SK-N-SH treated with all-trans-retinoic acid at 6 μM for 48 hours (cell line): ENCODE measurements around the gene APOL4.

Experiments
- ATAC-seq: fragments of 200-7000 bp; cut with Tn5 transposase; 3 replicates; pipeline ENCODE4 v1.9.1; 2020; ENCODE audit warnings: mild to moderate bottlenecking, moderate library complexity
- BACH2 ChIP-seq: fragments of 250-450 bp; sonication (Bioruptor Pico); IDR thresholded peaks from 2 replicates; pipeline ENCODE4 v1.9.0; 2021; ENCODE audit warnings: mild to moderate bottlenecking, borderline replicate concordance
- CSDC2 ChIP-seq: fragments of 250-450 bp; sonication (Bioruptor Pico); IDR thresholded peaks from 2 replicates; pipeline ENCODE4 v1.5.0; 2020; ENCODE audit warnings: mild to moderate bottlenecking, moderate library complexity
- ESRRG ChIP-seq: fragments of 250-450 bp; sonication (Bioruptor Pico); IDR thresholded peaks from 2 replicates; pipeline ENCODE4 v1.6.1; 2021; ENCODE audit warnings: mild to moderate bottlenecking
- GLIS3 ChIP-seq: fragments of 250-450 bp; sonication (Bioruptor Pico); IDR thresholded peaks from 2 replicates; pipeline ENCODE4 v1.5.0; 2020; ENCODE audit warnings: mild to moderate bottlenecking, moderate library complexity
- ISL1 ChIP-seq: fragments of 250-450 bp; sonication (Bioruptor Pico); IDR thresholded peaks from 2 replicates; pipeline ENCODE4 v2.1.2; 2022; ENCODE audit warnings: mild to moderate bottlenecking, moderate library complexity
- OSR1 ChIP-seq: fragments of 250-450 bp; sonication (Bioruptor Pico); IDR thresholded peaks from 2 replicates; pipeline ENCODE4 v1.8.0; 2022; ENCODE audit warnings: moderate library complexity, mild to moderate bottlenecking, inconsistent platforms
- RARB ChIP-seq: fragments of 250-450 bp; sonication (Bioruptor Pico); IDR thresholded peaks from 2 replicates; pipeline ENCODE4 v1.8.0; 2021; ENCODE audit warnings: mild to moderate bottlenecking, moderate library complexity
- SNAI2 ChIP-seq: fragments of 250-450 bp; sonication (Bioruptor Pico); IDR thresholded peaks from 2 replicates; pipeline ENCODE4 v1.5.0; 2020; ENCODE audit warnings: mild to moderate bottlenecking, moderate library complexity
- TCF4 ChIP-seq: fragments of 250-450 bp; sonication (Bioruptor Pico); IDR thresholded peaks from 2 replicates; pipeline ENCODE4 v1.8.0; 2021; ENCODE audit warnings: mild to moderate bottlenecking, moderate library complexity, borderline replicate concordance
- TOX ChIP-seq: fragments of 250-450 bp; sonication (Bioruptor Pico); IDR thresholded peaks from 2 replicates; pipeline ENCODE4 v1.8.0; 2021; ENCODE audit warnings: mild to moderate bottlenecking, moderate library complexity, borderline replicate concordance
- ZC3H10 ChIP-seq: fragments of 250-450 bp; sonication (Bioruptor Pico); IDR thresholded peaks from 2 replicates; pipeline ENCODE4 v1.5.1; 2021; ENCODE audit warnings: mild to moderate bottlenecking, moderate library complexity
- ZFP3 ChIP-seq: fragments of 250-450 bp; sonication (Bioruptor Pico); IDR thresholded peaks from 2 replicates; pipeline ENCODE4 v1.5.0; 2020; ENCODE audit warnings: mild to moderate bottlenecking, moderate library complexity
- ZFP30 ChIP-seq: fragments of 450-650 bp; formaldehyde crosslinking; IDR thresholded peaks from 2 replicates; pipeline ENCODE4 v1.5.0; 2022; ENCODE audit warnings: mild to moderate bottlenecking, moderate library complexity
- ZNF565 ChIP-seq: fragments of 450-650 bp; formaldehyde crosslinking; conservative IDR thresholded peaks from 2 replicates; pipeline ENCODE4 v1.5.0; 2020; ENCODE audit warnings: low read depth, mild to moderate bottlenecking, moderate library complexity
- ZNF70 ChIP-seq: fragments of 450-650 bp; formaldehyde crosslinking; IDR thresholded peaks from 2 replicates; pipeline ENCODE4 v1.5.0; 2020; ENCODE audit warnings: mild to moderate bottlenecking, moderate library complexity
- ZNF8 ChIP-seq: fragments of 450-650 bp; formaldehyde crosslinking; IDR thresholded peaks from 2 replicates; pipeline ENCODE4 v1.5.0; 2020; ENCODE audit warnings: mild to moderate bottlenecking, moderate library complexity
- TF ChIP-seq, protein P1 (sequence below): fragments of 250-450 bp; sonication (Bioruptor Pico); IDR thresholded peaks from 2 replicates; pipeline ENCODE4 v1.5.1; 2020; ENCODE audit warnings: low read depth, mild to moderate bottlenecking, moderate library complexity
- TF ChIP-seq, protein P2 (sequence below): fragments of 250-450 bp; sonication (Bioruptor Pico); IDR thresholded peaks from 2 replicates; pipeline ENCODE4 v1.8.0; 2021; ENCODE audit warnings: low read depth, mild to moderate bottlenecking, moderate library complexity, borderline replicate concordance
- TF ChIP-seq, protein P3 (sequence below): fragments of 250-450 bp; sonication (Bioruptor Pico); IDR thresholded peaks from 2 replicates; pipeline ENCODE4 v1.8.0; 2020; ENCODE audit warnings: mild to moderate bottlenecking, moderate library complexity, borderline replicate concordance
- TF ChIP-seq, protein P4 (sequence below): fragments of 250-450 bp; sonication (Bioruptor Pico); IDR thresholded peaks from 2 replicates; pipeline ENCODE4 v1.5.0; 2020; ENCODE audit warnings: mild to moderate bottlenecking, moderate library complexity

The APOL4 gene

DNA sequence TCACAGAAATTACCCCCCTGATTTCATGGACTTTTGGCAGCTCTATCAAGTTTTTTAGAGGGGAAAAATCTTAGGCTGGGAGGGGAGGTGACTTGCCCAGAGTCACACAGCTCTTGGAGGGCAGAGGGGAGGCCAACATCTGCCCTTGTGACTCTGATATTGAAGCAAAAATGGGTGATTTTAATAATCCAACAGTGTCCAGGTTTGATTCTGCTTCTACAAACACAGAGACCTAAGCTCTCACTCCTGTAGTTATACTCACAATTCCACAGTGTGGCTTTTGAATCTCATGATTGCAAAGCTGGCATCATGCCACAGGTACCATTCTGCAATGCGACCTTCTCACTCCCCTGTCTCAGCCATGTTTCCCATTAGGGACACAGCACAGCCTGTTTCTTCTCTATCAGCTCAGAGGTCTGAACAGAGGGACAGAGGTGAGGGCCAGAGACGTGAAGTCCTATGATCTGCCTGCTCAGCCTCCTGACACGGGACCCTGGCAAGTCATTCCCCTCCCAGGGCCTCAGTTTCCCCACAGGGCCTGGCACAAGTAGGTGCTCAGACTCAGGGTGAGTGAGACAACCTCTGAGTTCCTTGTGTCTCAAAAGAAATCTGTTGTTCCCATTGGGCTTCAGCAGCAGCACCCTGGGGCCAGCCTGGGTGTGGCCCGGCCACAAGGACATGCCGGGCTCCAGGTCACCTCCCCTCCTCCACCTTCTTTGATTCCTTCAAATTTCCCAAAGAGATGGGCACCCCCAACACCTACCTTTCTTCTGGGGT is 37.0 kb upstream of the APOL4 start (continued):
- TF ChIP-seq BACH2 (CRISPR knock-in tag) (no peak), ZFP3 (CRISPR knock-in tag) (no peak), ISL1 (CRISPR knock-in tag) (no peak)
- TF ChIP-seq, protein P1, sequence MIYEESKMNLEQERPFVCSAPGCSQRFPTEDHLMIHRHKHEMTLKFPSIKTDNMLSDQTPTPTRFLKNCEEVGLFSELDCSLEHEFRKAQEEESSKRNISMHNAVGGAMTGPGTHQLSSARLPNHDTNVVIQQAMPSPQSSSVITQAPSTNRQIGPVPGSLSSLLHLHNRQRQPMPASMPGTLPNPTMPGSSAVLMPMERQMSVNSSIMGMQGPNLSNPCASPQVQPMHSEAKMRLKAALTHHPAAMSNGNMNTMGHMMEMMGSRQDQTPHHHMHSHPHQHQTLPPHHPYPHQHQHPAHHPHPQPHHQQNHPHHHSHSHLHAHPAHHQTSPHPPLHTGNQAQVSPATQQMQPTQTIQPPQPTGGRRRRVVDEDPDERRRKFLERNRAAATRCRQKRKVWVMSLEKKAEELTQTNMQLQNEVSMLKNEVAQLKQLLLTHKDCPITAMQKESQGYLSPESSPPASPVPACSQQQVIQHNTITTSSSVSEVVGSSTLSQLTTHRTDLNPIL (CRISPR knock-in tag), result no peak

DNA sequence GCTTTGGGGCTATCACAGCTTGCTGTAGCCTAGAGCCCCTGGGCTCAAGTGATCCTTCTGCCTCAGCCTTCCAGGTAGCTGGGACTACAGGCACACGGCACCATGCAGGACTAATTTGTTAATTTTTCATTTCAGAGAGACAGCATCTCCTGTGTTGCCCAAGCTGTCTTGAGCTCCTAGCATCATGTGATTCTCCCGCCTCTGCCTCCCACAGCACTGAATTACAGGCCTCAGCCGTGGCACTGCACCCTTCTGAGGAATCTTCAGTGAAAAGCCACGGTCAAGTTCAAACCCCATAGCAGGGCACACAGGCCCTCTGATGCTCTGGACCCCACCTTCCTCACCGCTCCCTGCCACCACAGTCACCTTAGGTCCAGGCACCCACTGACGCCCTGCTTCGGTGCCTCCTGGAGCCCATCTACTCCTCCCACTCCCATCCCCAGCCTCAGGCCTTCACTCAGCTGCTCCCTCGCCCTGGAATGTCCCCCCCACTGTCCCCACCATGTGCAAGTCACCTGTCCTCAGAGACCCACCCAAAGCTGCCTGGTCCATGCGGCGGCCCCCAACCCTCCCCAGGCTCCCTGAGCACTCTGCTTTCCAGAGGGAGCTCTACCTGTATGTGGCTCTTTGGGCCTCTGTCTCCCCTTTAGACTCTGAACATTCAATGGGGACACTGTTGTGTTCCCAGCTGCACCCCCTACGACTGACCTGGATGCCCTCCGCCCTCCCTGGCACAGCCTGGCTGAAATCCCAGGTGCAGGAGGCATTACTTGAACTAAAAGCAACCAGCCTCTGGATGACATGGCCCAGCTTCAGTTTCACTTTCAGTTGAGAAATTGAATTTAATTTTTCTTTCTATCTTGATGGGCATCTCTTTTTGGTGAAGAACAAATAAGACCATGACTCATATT is 36.1 kb upstream of the APOL4 start:
- TF ChIP-seq GLIS3, result no peak
- TF ChIP-seq, protein P1 (CRISPR knock-in tag), result no peak
- no peak for TF ChIP-seq OSR1 (CRISPR knock-in tag)
- TF ChIP-seq RARB (CRISPR knock-in tag), result no peak
- TF ChIP-seq ISL1 (CRISPR knock-in tag), result no peak
- no peak for TF ChIP-seq ZFP3 (CRISPR knock-in tag)
- no peak for TF ChIP-seq CSDC2 (CRISPR knock-in tag)
- no peak for TF ChIP-seq TCF4 (CRISPR knock-in tag)
- ATAC-seq, result no peak

DNA sequence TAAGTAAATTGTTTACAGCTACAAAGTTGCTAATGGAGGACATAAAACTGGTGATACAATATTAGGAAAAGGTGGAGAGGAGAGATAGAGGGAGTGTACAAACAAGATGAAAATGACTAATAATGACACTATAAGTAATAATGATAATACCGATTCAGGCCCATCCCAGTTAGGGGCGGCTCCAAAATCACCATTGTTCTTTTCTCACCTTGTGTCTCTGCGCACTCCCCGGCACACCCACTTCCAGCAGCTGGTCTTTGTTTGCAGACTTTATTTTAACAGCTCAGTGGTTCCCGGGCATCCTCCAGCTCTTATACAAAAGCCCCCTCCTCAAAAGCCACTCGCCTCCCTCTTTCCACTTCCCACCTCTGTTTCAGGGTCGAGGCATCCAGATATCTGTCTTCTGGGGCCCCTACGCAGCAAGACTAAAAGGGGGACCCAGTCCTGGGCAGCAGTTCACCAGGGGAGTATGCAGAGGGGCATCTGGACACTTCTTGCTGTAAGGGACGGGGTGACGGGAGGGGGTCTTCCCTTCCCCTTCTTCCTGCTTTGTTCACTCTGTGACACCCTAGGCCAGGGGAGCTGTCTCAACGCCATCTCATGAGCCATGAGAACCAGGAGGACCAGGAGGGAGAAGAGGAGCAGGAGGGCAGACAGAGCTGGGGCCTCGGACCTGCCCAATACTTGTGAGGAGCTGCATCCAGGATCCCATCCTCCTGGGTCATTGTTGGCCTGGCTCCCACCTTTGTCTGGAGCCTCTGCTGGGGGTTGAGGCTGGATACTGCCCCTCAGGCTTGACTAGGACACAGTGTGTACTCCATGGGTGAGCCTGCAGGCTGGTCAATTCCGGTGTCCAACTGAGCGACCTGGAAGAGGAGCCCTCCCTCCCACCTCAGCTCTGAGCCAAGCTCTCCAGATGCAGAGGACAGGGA is 35.0 kb upstream of the APOL4 start:
- ATAC-seq, result no peak
- TF ChIP-seq ZNF70 (CRISPR knock-in tag) (no peak), RARB (CRISPR knock-in tag) (no peak), SNAI2 (no peak), ZNF565 (no peak), TOX (CRISPR knock-in tag) (no peak), ESRRG (CRISPR knock-in tag) (no peak), ZNF8 (CRISPR knock-in tag) (no peak), ZC3H10 (CRISPR knock-in tag) (no peak), ZFP30 (CRISPR knock-in tag) (no peak), GLIS3 (no peak), ISL1 (CRISPR knock-in tag) (no peak), BACH2 (CRISPR knock-in tag) (no peak)
- TF ChIP-seq, protein P2, sequence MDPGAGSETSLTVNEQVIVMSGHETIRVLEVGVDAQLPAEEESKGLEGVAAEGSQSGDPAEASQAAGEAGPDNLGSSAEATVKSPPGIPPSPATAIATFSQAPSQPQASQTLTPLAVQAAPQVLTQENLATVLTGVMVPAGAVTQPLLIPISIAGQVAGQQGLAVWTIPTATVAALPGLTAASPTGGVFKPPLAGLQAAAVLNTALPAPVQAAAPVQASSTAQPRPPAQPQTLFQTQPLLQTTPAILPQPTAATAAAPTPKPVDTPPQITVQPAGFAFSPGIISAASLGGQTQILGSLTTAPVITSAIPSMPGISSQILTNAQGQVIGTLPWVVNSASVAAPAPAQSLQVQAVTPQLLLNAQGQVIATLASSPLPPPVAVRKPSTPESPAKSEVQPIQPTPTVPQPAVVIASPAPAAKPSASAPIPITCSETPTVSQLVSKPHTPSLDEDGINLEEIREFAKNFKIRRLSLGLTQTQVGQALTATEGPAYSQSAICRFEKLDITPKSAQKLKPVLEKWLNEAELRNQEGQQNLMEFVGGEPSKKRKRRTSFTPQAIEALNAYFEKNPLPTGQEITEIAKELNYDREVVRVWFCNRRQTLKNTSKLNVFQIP (CRISPR knock-in tag), result no peak
- TF ChIP-seq, protein P3, sequence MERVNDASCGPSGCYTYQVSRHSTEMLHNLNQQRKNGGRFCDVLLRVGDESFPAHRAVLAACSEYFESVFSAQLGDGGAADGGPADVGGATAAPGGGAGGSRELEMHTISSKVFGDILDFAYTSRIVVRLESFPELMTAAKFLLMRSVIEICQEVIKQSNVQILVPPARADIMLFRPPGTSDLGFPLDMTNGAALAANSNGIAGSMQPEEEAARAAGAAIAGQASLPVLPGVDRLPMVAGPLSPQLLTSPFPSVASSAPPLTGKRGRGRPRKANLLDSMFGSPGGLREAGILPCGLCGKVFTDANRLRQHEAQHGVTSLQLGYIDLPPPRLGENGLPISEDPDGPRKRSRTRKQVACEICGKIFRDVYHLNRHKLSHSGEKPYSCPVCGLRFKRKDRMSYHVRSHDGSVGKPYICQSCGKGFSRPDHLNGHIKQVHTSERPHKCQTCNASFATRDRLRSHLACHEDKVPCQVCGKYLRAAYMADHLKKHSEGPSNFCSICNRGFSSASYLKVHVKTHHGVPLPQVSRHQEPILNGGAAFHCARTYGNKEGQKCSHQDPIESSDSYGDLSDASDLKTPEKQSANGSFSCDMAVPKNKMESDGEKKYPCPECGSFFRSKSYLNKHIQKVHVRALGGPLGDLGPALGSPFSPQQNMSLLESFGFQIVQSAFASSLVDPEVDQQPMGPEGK, result no peak
- TF ChIP-seq, protein P4, sequence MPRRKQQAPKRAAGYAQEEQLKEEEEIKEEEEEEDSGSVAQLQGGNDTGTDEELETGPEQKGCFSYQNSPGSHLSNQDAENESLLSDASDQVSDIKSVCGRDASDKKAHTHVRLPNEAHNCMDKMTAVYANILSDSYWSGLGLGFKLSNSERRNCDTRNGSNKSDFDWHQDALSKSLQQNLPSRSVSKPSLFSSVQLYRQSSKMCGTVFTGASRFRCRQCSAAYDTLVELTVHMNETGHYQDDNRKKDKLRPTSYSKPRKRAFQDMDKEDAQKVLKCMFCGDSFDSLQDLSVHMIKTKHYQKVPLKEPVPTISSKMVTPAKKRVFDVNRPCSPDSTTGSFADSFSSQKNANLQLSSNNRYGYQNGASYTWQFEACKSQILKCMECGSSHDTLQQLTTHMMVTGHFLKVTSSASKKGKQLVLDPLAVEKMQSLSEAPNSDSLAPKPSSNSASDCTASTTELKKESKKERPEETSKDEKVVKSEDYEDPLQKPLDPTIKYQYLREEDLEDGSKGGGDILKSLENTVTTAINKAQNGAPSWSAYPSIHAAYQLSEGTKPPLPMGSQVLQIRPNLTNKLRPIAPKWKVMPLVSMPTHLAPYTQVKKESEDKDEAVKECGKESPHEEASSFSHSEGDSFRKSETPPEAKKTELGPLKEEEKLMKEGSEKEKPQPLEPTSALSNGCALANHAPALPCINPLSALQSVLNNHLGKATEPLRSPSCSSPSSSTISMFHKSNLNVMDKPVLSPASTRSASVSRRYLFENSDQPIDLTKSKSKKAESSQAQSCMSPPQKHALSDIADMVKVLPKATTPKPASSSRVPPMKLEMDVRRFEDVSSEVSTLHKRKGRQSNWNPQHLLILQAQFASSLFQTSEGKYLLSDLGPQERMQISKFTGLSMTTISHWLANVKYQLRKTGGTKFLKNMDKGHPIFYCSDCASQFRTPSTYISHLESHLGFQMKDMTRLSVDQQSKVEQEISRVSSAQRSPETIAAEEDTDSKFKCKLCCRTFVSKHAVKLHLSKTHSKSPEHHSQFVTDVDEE (CRISPR knock-in tag), result no peak
- TF ChIP-seq, all 23 proteins: peak for 0
